CD4-positive, alpha-beta T cell (primary cell): ENCODE measurements around the gene DDX5. TPM values are rescaled to one million over a fixed set of nuclear protein-coding genes. Genes with fewer than 3 reads are reported as not detected.

Source experiments
- ATAC-seq: fragments of 200-7000 bp; cut with Tn5 transposase; one replicate; pipeline ENCODE4 v1.10.0; 2022; ENCODE audit warnings: mild to moderate bottlenecking; ENCODE audit not compliant: poor library complexity
- CTCF ChIA-PET: fragments of 350-600 bp; sonication (Branson Sonifier 250); formaldehyde crosslinking; loops from one replicate; lab custom pipeline; 2021; ENCODE audit warnings: antibody characterized with exemption, inconsistent platforms; lab: Charles Lee
- POLR2A ChIA-PET: fragments of 350-600 bp; sonication (Branson Sonifier 250); formaldehyde crosslinking; loops from one replicate; lab custom pipeline; 2021; ENCODE audit warnings: antibody characterized with exemption, inconsistent platforms; lab: Charles Lee
- DNase-seq, 14 experiments: peaks; one replicate each; pipeline ENCODE4 v3.0.0-alpha.2; 2013 to 2020; ENCODE audit warnings: mixed read lengths in 2 of 14
- H3K27ac ChIP-seq, 2 donors: one replicate each; pipeline versions ENCODE4 v1.5.1 to v1.7.0; 2013; ENCODE audit warnings: low read length in 2 of 2, low read depth in 1 of 2, mild to moderate bottlenecking in 1 of 2
- H3K27me3 ChIP-seq, 2 experiments: 1 replicate in 1 of 2; 2 replicates in 1 of 2; pipeline versions ENCODE4 v1.6.1 to v1.7.0; 2013; ENCODE audit warnings: low read length in 2 of 2, control low read depth in 1 of 2, mild to moderate bottlenecking in 1 of 2, moderate library complexity in 1 of 2; ENCODE audit not compliant: insufficient read depth in 2 of 2, control insufficient read depth in 1 of 2
- H3K36me3 ChIP-seq: one replicate; pipeline ENCODE4 v1.6.1; 2013; ENCODE audit warnings: low read length, control low read depth; ENCODE audit not compliant: insufficient read depth
- H3K4me1 ChIP-seq: one replicate; pipeline ENCODE4 v1.6.1; 2013; ENCODE audit warnings: low read length, control low read depth; ENCODE audit not compliant: insufficient read depth
- H3K4me3 ChIP-seq: one replicate; pipeline ENCODE4 v1.5.1; 2013; ENCODE audit warnings: mild to moderate bottlenecking, low read length, moderate library complexity
- H3K9me3 ChIP-seq, 2 experiments: 1 replicate in 1 of 2; 2 replicates in 1 of 2; pipeline versions ENCODE4 v1.6.1 to v1.7.0; 2013; ENCODE audit warnings: low read length in 2 of 2, mild to moderate bottlenecking in 2 of 2, control low read depth in 1 of 2, moderate library complexity in 1 of 2; ENCODE audit not compliant: control insufficient read depth in 1 of 2, insufficient read depth in 1 of 2
- H3K27ac Mint-ChIP-seq: one replicate; pipeline ENCODE4 v1.8.0; 2020; ENCODE audit warnings: mixed read lengths
- H3K27me3 Mint-ChIP-seq: one replicate; pipeline ENCODE4 v1.8.0; 2021; ENCODE audit warnings: mixed read lengths
- H3K36me3 Mint-ChIP-seq: one replicate; pipeline ENCODE4 v1.8.0; 2021; ENCODE audit warnings: low read depth, mixed read lengths
- H3K4me1 Mint-ChIP-seq: one replicate; pipeline ENCODE4 v1.8.0; 2021; ENCODE audit warnings: low read depth, mixed read lengths
- H3K4me3 Mint-ChIP-seq: one replicate; pipeline ENCODE4 v1.8.0; 2020; ENCODE audit warnings: mild to moderate bottlenecking, mixed read lengths
- H3K9me3 Mint-ChIP-seq: one replicate; pipeline ENCODE4 v1.8.0; 2020; ENCODE audit warnings: mixed read lengths
- intact Hi-C, 2 experiments: fragments of 100-400 bp; cut with DNase I in 1 of 2; cut with micrococcal nuclease in 1 of 2; formaldehyde crosslinking; loops; one replicate each; pipeline versions ENCODE4 v1.15.1 to v1.9.0; 2023 to 2025; cut with DNase I, micrococcal nuclease
- total RNA-seq, 174 experiments: library from RNA in 2 of 174; stranded (reverse) in 2 of 174; gene quantifications; one replicate each; pipeline ENCODE4 v1.2.3 and lab custom pipeline; 2021 to 2026
- TF ChIP-seq, protein P1 (sequence below): fragments of 200-600 bp; IDR thresholded peaks from one replicate; pipeline ENCODE4 v1.8.0; 2022; ENCODE audit warnings: antibody characterized with exemption, mild to moderate bottlenecking

DDX5 gene
- total RNA-seq, 2 experiments from 2014 or later: 2,388 to 2,534 TPM

DNA sequence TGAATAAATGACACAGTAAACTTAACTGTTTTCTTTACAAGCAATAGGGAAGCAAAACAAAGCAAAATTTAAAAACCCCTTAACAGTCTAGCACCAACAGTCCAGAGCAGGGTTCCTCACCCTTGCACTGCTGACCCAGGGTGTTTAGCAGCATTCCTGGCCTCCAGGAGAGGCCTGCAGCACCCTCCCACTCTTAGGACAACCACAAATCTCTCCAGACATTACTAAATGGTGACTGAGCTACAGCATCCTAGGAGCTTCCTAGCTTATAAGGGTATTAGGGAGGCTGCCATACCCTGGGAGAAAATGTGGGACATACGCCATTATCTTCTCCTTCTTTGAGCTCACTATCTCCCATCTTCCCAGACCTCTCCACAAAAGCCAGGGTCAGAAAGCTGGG lies 25.1 kb downstream of the DDX5 start:
- ATAC-seq: no peak
- no peak overlapping the region for H3K4me3 Mint-ChIP-seq
- no peaks in the 10 kb centered on the region for H3K9me3 Mint-ChIP-seq
- H3K27ac Mint-ChIP-seq: no peak overlapping the region
- H3K9me3 ChIP-seq: no peaks in the 10 kb centered on the region
- TF ChIP-seq, protein P1, sequence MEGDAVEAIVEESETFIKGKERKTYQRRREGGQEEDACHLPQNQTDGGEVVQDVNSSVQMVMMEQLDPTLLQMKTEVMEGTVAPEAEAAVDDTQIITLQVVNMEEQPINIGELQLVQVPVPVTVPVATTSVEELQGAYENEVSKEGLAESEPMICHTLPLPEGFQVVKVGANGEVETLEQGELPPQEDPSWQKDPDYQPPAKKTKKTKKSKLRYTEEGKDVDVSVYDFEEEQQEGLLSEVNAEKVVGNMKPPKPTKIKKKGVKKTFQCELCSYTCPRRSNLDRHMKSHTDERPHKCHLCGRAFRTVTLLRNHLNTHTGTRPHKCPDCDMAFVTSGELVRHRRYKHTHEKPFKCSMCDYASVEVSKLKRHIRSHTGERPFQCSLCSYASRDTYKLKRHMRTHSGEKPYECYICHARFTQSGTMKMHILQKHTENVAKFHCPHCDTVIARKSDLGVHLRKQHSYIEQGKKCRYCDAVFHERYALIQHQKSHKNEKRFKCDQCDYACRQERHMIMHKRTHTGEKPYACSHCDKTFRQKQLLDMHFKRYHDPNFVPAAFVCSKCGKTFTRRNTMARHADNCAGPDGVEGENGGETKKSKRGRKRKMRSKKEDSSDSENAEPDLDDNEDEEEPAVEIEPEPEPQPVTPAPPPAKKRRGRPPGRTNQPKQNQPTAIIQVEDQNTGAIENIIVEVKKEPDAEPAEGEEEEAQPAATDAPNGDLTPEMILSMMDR: no peak
- no peaks in the 10 kb centered on the region for H3K27me3 ChIP-seq
- intact Hi-C loops: loop anchor here in 1 of 2 experiments (5.0 kb wide), 1 partner anchor 36 kb away; no protein-coding TSS in a partner anchor
- no peak overlapping the region for H3K27ac ChIP-seq
- peaks cover 51% of the 10 kb centered on the region for H3K36me3 ChIP-seq
- no peaks in the 10 kb centered on the region for H3K27me3 Mint-ChIP-seq
- peaks cover 69% of the 10 kb centered on the region for H3K36me3 Mint-ChIP-seq
- H3K4me1 Mint-ChIP-seq: peaks cover 17% of the 10 kb centered on the region
- H3K4me1 ChIP-seq: peaks cover 4% of the 10 kb centered on the region
- POLR2A ChIA-PET: no interaction called here
- DNase-seq: no peak
- H3K4me3 ChIP-seq: no peak overlapping the region
- CTCF ChIA-PET: no interaction called here

DNA sequence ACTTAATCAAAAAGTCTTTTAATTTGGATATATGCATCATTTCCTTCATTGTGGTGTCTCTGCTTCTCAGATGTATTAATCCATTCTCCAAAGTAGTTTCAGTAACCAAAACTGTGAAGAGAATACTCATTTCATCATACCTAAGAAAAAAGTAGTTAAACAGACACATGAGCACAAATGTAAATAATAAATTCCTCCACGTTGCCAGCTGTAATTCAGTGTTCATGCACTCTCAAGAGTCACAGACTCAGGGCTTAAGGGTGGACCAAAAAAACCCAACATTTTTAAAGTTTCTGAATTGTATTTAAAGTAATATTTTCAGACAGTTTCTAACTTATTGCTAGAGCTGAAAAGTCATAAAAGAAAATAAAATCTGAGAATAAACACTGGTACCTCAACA lies 28.2 kb downstream of the DDX5 start:
- intact Hi-C loops: no loop called here
- Histone ChIP-seq H3K27me3 (no peaks in the 10 kb centered on the region), H3K27ac (no peak overlapping the region), H3K9me3 (no peaks in the 10 kb centered on the region), H3K4me1 (no peaks in the 10 kb centered on the region), H3K4me3 (no peak overlapping the region), H3K36me3 (peaks cover 27% of the 10 kb centered on the region)
- Mint-ChIP-seq H3K36me3 (peaks cover 38% of the 10 kb centered on the region), H3K27me3 (no peaks in the 10 kb centered on the region), H3K4me1 (peaks cover 4% of the 10 kb centered on the region), H3K4me3 (no peak overlapping the region), H3K27ac (no peak overlapping the region), H3K9me3 (no peaks in the 10 kb centered on the region)
- CTCF ChIA-PET: interaction anchor here (0.8 kb wide), 1 partner anchor 57 kb away, joined by 3 read pairs; no protein-coding TSS in a partner anchor
- POLR2A ChIA-PET: interaction anchor here (2.1 kb wide), 1 partner anchor 29 kb away, joined by 7 read pairs; the partner anchor contains the start of genes CEP95 and DDX5
- no peak for ATAC-seq
- no peak for DNase-seq
- TF ChIP-seq, protein P1: no peak

DNA sequence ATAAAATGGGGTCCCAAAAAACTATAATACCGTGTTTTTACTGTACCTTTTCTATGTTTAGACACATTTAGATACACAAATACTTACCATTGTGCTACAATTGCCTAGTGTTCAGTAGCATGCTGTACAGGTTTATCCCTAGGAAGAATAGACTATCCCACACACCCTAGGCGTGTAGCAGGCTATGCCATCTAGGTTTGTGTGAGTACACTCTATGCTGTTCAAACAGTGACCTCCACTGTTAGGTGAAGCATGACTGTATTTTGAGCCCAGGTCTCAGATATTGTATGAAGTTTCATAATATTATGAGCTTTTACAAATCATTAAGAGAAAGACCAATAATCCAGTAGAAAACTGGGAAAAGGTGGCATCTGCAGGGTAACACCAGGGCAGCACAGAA lies 33.5 kb downstream of the DDX5 start:
- no peak overlapping the region for H3K27ac Mint-ChIP-seq
- no peak overlapping the region for H3K4me3 Mint-ChIP-seq
- no peak for DNase-seq
- intact Hi-C loops: no loop called here
- no peaks in the 10 kb centered on the region for H3K27me3 Mint-ChIP-seq
- ChIA-PET POLR2A (no interaction called here), CTCF (no interaction called here)
- no peak overlapping the region for H3K27ac ChIP-seq
- H3K36me3 ChIP-seq: peaks cover 6% of the 10 kb centered on the region
- H3K4me3 ChIP-seq: no peak overlapping the region
- no peak for ATAC-seq
- TF ChIP-seq, protein P1: no peak
- H3K27me3 ChIP-seq: no peaks in the 10 kb centered on the region
- H3K9me3 Mint-ChIP-seq: no peaks in the 10 kb centered on the region
- H3K4me1 ChIP-seq: no peaks in the 10 kb centered on the region
- H3K36me3 Mint-ChIP-seq: peaks cover 7% of the 10 kb centered on the region
- H3K4me1 Mint-ChIP-seq: no peaks in the 10 kb centered on the region
- no peaks in the 10 kb centered on the region for H3K9me3 ChIP-seq
